T-helper 17 cell (primary cell): ENCODE data around the gene PSEN1. TPM values are rescaled to one million over a fixed set of nuclear protein-coding genes. Genes with fewer than 3 reads are reported as not detected.

Experiments
- ATAC-seq: fragments of 150-1000 bp; cut with Tn5 transposase; 2 replicates; pipeline ENCODE4 v1.10.0; 2021; ENCODE audit warnings: mild to moderate bottlenecking, moderate library complexity
- DNase-seq, 3 donors: peaks; one replicate each; pipeline versions ENCODE4 v3.0.0 to v3.0.0-alpha.2; 2020 to 2021
- H3K9me3 ChIP-seq: one replicate; pipeline ENCODE4 v1.7.0; 2013; ENCODE audit warnings: low read length, mild to moderate bottlenecking; ENCODE audit not compliant: control insufficient read depth, poor library complexity, severe bottlenecking
- H3K27ac Mint-ChIP-seq: one replicate; pipeline ENCODE4 v1.8.0; 2022; ENCODE audit warnings: mild to moderate bottlenecking, moderate library complexity, mixed read lengths
- H3K27me3 Mint-ChIP-seq: one replicate; pipeline ENCODE4 v1.8.0; 2022; ENCODE audit warnings: mixed read lengths
- H3K36me3 Mint-ChIP-seq: one replicate; pipeline ENCODE4 v1.8.0; 2022; ENCODE audit warnings: low read depth, mixed read lengths
- H3K4me1 Mint-ChIP-seq: one replicate; pipeline ENCODE4 v1.8.0; 2022; ENCODE audit warnings: mild to moderate bottlenecking, mixed read lengths
- H3K4me3 Mint-ChIP-seq: one replicate; pipeline ENCODE4 v1.8.0; 2022; ENCODE audit warnings: mild to moderate bottlenecking, moderate library complexity, mixed read lengths
- total RNA-seq, 4 donors: library from RNA in 2 of 4; stranded (reverse) in 2 of 4; gene quantifications; one replicate each; pipeline ENCODE4 v1.2.3 and lab custom pipeline; 2022 to 2026

PSEN1 gene
- total RNA-seq (10 to 100 TPM; 31.6 to 32.1 TPM), total RNA-seq (lab: John Stamatoyannopoulos, UW) (85.9 to 101 reads per million in 2 donors)

DNA sequence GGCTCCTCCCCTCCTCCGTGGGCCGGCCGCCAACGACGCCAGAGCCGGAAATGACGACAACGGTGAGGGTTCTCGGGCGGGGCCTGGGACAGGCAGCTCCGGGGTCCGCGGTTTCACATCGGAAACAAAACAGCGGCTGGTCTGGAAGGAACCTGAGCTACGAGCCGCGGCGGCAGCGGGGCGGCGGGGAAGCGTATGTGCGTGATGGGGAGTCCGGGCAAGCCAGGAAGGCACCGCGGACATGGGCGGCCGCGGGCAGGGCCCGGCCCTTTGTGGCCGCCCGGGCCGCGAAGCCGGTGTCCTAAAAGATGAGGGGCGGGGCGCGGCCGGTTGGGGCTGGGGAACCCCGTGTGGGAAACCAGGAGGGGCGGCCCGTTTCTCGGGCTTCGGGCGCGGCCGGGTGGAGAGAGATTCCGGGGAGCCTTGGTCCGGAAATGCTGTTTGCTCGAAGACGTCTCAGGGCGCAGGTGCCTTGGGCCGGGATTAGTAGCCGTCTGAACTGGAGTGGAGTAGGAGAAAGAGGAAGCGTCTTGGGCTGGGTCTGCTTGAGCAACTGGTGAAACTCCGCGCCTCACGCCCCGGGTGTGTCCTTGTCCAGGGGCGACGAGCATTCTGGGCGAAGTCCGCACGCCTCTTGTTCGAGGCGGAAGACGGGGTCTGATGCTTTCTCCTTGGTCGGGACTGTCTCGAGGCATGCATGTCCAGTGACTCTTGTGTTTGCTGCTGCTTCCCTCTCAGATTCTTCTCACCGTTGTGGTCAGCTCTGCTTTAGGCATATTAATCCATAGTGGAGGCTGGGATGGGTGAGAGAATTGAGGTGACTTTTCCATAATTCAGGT lies at the start of gene PSEN1:
PSEN1 (plus strand) TSS at position 121 of the 839 bp plus-strand sequence. CDS start 11,513 bp downstream, outside the sequence.
- DNase-seq, result peak; percentile 98 to 100 (median 99)
- no peaks in the 10 kb centered on the region for H3K9me3 ChIP-seq
- peak within 1 kb of the TSS; percentile 89 for H3K4me3 Mint-ChIP-seq
- peak within 1 kb of the TSS; percentile 98 for H3K27ac Mint-ChIP-seq
- peaks cover 20% of the 10 kb centered on the region for H3K4me1 Mint-ChIP-seq
- peaks cover 8% of the 10 kb centered on the region for H3K36me3 Mint-ChIP-seq
- no peaks in the 10 kb centered on the region for H3K27me3 Mint-ChIP-seq
- ATAC-seq, result peak; percentile 93

DNA sequence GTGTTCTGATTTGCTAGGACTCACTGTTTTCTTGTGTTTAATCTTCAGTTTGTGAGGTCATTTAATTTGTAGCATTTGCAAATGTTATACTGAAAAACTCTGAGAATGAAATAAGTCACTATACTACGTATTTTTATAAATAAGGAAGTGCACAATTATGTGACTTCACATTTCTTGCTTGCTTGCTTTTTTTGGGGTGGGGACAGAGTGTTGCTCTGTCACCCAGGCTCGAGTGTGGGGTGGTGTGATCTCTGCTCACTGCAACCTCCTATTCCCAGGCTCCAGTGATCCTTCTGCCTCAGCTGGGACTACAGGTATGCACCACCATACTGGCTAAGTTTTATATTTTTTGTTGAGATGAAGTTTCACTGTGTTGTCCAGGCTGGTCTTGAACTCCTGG lies 45.3 kb upstream of the PSEN1 start:
- H3K9me3 ChIP-seq, result no peaks in the 10 kb centered on the region
- no peak for DNase-seq
- Mint-ChIP-seq H3K27me3 (no peaks in the 10 kb centered on the region), H3K27ac (peak overlapping the region; percentile 85), H3K4me1 (peaks cover 4% of the 10 kb centered on the region), H3K4me3 (no peak overlapping the region), H3K36me3 (peaks cover 5% of the 10 kb centered on the region)
- ATAC-seq, result no peak

DNA sequence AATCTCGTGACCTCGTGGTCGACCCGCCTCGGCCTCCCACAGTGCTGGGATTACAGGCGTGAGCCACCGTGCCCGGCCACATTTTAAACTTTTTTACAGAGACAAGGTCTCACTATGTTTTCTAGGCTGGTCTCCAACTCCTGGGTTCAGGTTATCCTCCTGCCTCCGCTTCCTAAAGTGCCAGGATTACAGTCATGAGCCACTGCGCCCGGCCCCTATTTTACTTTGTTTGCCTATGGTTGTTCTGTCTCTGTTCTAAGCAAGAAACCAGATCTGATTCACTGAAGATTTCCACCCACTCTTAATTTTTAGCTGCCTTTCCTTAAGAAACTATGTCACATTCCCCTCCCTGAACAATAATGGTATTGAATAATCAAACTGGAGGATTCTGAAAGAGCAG lies 38.9 kb upstream of the PSEN1 start:
- no peaks in the 10 kb centered on the region for H3K9me3 ChIP-seq
- H3K4me3 Mint-ChIP-seq, result no peak overlapping the region

GRCh38 chr14:73100334-73100733 lies 36.0 kb upstream of the PSEN1 start:
- DNase-seq (no peak), ATAC-seq (no peak)
- H3K27ac Mint-ChIP-seq, result peak overlapping the region; percentile 43
- no peaks in the 10 kb centered on the region for H3K27me3 Mint-ChIP-seq
- H3K4me1 Mint-ChIP-seq, result peaks cover 6% of the 10 kb centered on the region
- H3K36me3 Mint-ChIP-seq, result peaks cover 5% of the 10 kb centered on the region
- no peak overlapping the region for H3K4me3 Mint-ChIP-seq
- no peaks in the 10 kb centered on the region for H3K9me3 ChIP-seq

More for the DNA sequence above, 38.9 kb upstream of the PSEN1 start:
- DNase-seq, result no peak
- no peak overlapping the region for H3K27ac Mint-ChIP-seq
- no peak for ATAC-seq
- H3K4me1 Mint-ChIP-seq, result peaks cover 6% of the 10 kb centered on the region
- peaks cover 2% of the 10 kb centered on the region for H3K36me3 Mint-ChIP-seq
- no peaks in the 10 kb centered on the region for H3K27me3 Mint-ChIP-seq

DNA sequence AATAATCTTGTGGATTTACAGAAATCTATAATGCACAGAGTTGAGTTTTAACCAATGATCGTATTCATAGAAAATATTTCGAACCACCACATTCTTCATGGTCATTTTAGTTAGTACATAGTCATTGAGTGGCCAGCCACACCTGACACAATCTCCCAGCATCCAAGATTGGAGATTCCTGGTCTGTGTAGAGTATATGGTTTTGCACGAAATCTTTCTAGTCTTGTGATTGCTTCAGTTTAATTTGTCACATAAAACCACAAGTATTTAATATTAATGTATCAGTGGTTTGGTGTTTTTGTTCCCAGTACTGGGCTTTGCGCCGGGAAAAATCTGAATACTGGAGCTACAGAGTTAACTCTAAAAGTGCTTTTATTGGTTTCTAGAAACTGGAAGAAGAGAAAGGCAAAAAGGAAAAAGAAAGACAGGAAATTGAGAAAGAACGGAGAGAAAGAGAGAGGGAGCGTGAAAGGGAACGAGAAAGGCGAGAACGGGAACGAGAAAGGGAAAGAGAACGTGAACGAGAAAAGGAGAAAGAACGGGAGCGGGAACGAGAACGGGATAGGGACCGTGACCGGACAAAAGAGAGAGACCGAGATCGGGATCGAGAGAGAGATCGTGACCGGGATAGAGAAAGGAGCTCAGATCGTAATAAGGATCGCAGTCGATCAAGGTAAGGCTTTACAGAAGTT lies 33.4 kb upstream of the PSEN1 start:
- H3K36me3 Mint-ChIP-seq, result peaks cover 6% of the 10 kb centered on the region
- no peak overlapping the region for H3K4me3 Mint-ChIP-seq
- no peaks in the 10 kb centered on the region for H3K27me3 Mint-ChIP-seq
- H3K4me1 Mint-ChIP-seq, result peaks cover 4% of the 10 kb centered on the region
- peak overlapping the region; percentile 75 for H3K27ac Mint-ChIP-seq
- no peaks in the 10 kb centered on the region for H3K9me3 ChIP-seq
- DNase-seq (no peak), ATAC-seq (no peak)

- Mint-ChIP-seq H3K27me3 (no peaks in the 10 kb centered on the region), H3K36me3 (peaks cover 12% of the 10 kb centered on the region), H3K4me1 (peaks cover 3% of the 10 kb centered on the region), H3K4me3 (no peak overlapping the region), H3K27ac (peak overlapping the region; percentile 75)
- no peak for DNase-seq
- no peaks in the 10 kb centered on the region for H3K9me3 ChIP-seq
- ATAC-seq, result no peak
These were observed 31.3 kb upstream of the PSEN1 start for GRCh38 chr14:73105050-73105449.

- H3K9me3 ChIP-seq, result no peaks in the 10 kb centered on the region
- peak overlapping the region; percentile 52 for H3K4me3 Mint-ChIP-seq
- H3K27ac Mint-ChIP-seq, result peak overlapping the region; percentile 75
- no peak for ATAC-seq
- peaks cover 4% of the 10 kb centered on the region for H3K4me1 Mint-ChIP-seq
- no peaks in the 10 kb centered on the region for H3K27me3 Mint-ChIP-seq
- no peak for DNase-seq
- peaks cover 14% of the 10 kb centered on the region for H3K36me3 Mint-ChIP-seq
These were observed 30.6 kb upstream of the PSEN1 start for GRCh38 chr14:73105727-73106126.

GRCh38 chr14:73116079-73116665 lies 20.1 kb upstream of the PSEN1 start:
- H3K4me1 Mint-ChIP-seq, result peaks cover 16% of the 10 kb centered on the region
- peaks cover 21% of the 10 kb centered on the region for H3K36me3 Mint-ChIP-seq
- H3K4me3 Mint-ChIP-seq, result peak overlapping the region; percentile 56
- no peak for ATAC-seq
- H3K9me3 ChIP-seq, result no peaks in the 10 kb centered on the region
- H3K27me3 Mint-ChIP-seq, result no peaks in the 10 kb centered on the region
- DNase-seq, result no peak
- peak overlapping the region; percentile 55 for H3K27ac Mint-ChIP-seq

DNA sequence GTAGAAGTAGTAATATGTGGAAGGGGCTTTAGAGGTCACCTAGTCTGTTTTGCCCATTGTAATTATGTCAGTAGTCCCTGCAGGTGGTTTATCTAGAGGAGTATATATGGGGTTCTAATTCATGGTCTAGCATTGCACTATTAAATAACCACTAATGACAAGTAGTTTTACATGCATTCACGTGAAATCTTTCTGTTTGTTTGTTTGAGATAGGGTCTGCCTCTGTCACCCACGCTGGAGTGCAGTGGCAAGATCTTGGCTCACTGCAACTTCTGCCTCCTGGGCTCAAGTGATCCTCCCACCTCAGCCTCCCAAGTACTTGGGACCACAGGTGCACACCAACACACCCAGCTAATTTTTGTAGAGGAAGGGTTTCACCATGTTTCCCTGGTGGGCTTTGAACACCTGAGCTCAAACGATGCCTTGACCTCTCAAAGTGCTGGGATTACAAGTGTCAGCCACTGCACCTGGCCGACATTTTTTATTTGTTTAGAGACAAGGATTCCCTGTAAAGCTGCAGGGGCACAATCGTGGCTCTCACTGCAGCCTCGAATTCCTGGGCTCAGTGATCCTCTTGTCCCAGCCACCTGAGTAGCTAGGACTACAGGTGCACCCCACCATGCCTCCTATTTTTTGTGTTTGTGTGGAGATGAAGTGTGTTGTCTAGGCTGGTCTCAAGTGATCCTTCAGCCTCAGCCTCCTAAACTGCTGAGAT lies 12.0 kb upstream of the PSEN1 start:
- DNase-seq (no peak), ATAC-seq (peak; percentile 18)
- peak overlapping the region; percentile 31 for H3K4me3 Mint-ChIP-seq
- H3K27me3 Mint-ChIP-seq, result no peaks in the 10 kb centered on the region
- H3K9me3 ChIP-seq, result no peaks in the 10 kb centered on the region
- no peaks in the 10 kb centered on the region for H3K36me3 Mint-ChIP-seq
- H3K4me1 Mint-ChIP-seq, result peaks cover 5% of the 10 kb centered on the region
- H3K27ac Mint-ChIP-seq, result peak overlapping the region; percentile 67

DNA sequence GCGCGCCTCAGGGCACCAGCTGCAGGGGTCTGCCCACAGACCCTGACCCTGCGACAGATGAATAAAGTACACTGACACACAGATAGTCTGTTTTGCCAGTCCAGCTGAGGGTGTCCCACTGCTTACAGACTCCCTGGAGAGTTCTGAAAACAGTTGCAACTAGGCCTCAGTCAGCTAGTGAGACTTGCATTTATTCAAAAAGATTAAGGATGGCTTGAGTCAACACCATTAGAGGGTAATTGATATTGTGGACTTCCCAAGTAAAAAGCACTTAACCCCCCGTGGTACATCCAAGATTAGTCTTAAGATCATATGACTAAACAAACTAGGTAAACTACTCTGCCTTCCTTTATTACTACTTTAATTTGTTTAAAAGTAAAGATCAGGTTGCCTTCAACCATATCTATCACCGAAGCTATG lies 11.1 kb upstream of the PSEN1 start:
- Mint-ChIP-seq H3K27me3 (no peaks in the 10 kb centered on the region), H3K4me3 (peak overlapping the region; percentile 33), H3K36me3 (no peaks in the 10 kb centered on the region)

DNA sequence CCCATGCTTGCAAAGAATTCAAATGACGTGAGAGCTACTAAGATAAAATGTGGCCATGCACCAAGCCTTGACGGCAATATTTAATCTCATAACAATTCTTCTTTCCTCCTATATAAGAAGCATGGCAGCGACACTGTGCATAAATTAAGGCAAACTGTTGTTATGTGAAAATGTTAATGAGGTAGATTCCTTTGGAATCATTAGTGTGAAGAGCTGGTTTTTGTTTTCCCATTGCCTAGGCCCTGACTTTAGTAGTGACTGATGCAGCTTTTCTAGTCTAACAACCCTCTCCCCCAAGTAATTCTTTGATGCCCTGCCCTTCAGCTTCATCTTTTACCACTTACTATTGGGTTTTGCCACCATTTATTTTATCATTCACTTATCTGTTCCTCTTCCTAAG lies 10.6 kb upstream of the PSEN1 start:
- H3K4me3 Mint-ChIP-seq, result peak overlapping the region; percentile 16
- peak overlapping the region; percentile 67 for H3K27ac Mint-ChIP-seq

More for the DNA sequence above, 11.1 kb upstream of the PSEN1 start:
- DNase-seq, result no peak
- peak overlapping the region; percentile 67 for H3K27ac Mint-ChIP-seq
- H3K9me3 ChIP-seq, result no peaks in the 10 kb centered on the region
- peaks cover 5% of the 10 kb centered on the region for H3K4me1 Mint-ChIP-seq
- peak; percentile 27 for ATAC-seq

DNA sequence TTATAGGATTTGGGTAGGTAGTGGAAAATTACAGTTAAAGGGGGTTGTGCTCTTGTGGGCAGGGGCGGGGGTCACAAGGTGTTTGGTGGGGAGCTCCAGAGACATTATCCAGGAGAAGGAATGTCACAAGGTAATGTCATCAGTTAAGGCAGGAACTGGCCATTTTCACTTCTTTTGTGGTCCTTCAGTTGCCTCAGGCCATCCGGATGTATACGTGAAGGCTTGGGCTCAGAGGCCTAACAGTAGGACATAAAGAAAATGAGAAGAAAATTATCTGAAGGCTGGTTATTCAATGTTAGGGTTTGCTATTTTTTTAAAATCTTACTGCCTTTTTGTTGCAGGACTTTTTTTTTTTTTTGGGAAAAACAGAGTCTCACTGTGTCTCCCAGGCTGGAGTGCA lies 2.5 kb upstream of the PSEN1 start:
- no peak for DNase-seq
- Mint-ChIP-seq H3K36me3 (peaks cover 8% of the 10 kb centered on the region), H3K27ac (no peak overlapping the region), H3K27me3 (no peaks in the 10 kb centered on the region), H3K4me1 (peaks cover 11% of the 10 kb centered on the region), H3K4me3 (no peak overlapping the region)
- H3K9me3 ChIP-seq, result no peaks in the 10 kb centered on the region
- ATAC-seq, result no peak

More for the DNA sequence above, 10.6 kb upstream of the PSEN1 start:
- H3K27me3 Mint-ChIP-seq, result no peaks in the 10 kb centered on the region
- DNase-seq, result no peak
- ATAC-seq, result no peak
- peaks cover 5% of the 10 kb centered on the region for H3K4me1 Mint-ChIP-seq
- H3K36me3 Mint-ChIP-seq, result no peaks in the 10 kb centered on the region
- no peaks in the 10 kb centered on the region for H3K9me3 ChIP-seq

- Mint-ChIP-seq H3K27ac (peak overlapping the region; percentile 98), H3K27me3 (no peaks in the 10 kb centered on the region)
- ATAC-seq, result no peak
These were observed 271 bp upstream of the PSEN1 start for GRCh38 chr14:73136085-73136386.

More at GRCh38 chr14:73136085-73136386, 271 bp upstream of the PSEN1 start:
- H3K9me3 ChIP-seq, result no peaks in the 10 kb centered on the region
- peak overlapping the region; percentile 89 for H3K4me3 Mint-ChIP-seq
- peaks cover 8% of the 10 kb centered on the region for H3K36me3 Mint-ChIP-seq
- no peak for DNase-seq
- H3K4me1 Mint-ChIP-seq, result peaks cover 18% of the 10 kb centered on the region
